Sigmoid colon (tissue), 7 donors: ENCODE data around the gene TRIM44. TPM values are rescaled to one million over a fixed set of nuclear protein-coding genes. Genes with fewer than 3 reads are reported as not detected.

Experiments used
- DNase-seq: peaks from one replicate; pipeline ENCODE4 v3.0.0-alpha.2; 2019
- H3K27ac ChIP-seq, 4 donors: fragments of 200-600 bp; sonication (generic); one replicate each; pipeline ENCODE4 v1.5.1; 2016 to 2019; ENCODE audit warnings: mild to moderate bottlenecking in 1 of 4
- H3K27me3 ChIP-seq, 3 donors: fragments of 200-600 bp; sonication (generic); one replicate each; pipeline ENCODE4 v1.5.1; 2019; ENCODE audit warnings: mild to moderate bottlenecking in 1 of 3
- H3K36me3 ChIP-seq, 4 donors: fragments of 200-600 bp; sonication (generic); one replicate each; pipeline ENCODE4 v1.5.1; 2016 to 2019
- H3K4me1 ChIP-seq, 4 donors: fragments of 200-600 bp; sonication (generic); one replicate each; pipeline ENCODE4 v1.5.1; 2017 to 2019
- H3K4me3 ChIP-seq, 4 donors: fragments of 200-600 bp; sonication (generic); one replicate each; pipeline ENCODE4 v1.5.1; 2017 to 2019; ENCODE audit warnings: mild to moderate bottlenecking in 2 of 4, moderate library complexity in 1 of 4
- H3K9me3 ChIP-seq, 4 donors: fragments of 200-600 bp in 3 of 4; sonication (generic) in 3 of 4; one replicate each; pipeline versions ENCODE4 v1.5.1 to v1.6.1; 2013 to 2019
- CTCF ChIP-seq, 4 experiments: fragments of 450-650 bp in 3 of 4; fragments of 200-600 bp in 1 of 4; IDR thresholded peaks; one replicate each; pipeline ENCODE4 v1.5.1; 2016 to 2019; ENCODE audit warnings: antibody characterized with exemption in 4 of 4, mild to moderate bottlenecking in 3 of 4, moderate library complexity in 2 of 4
- EP300 ChIP-seq, 4 donors: sonication (generic); formaldehyde crosslinking; IDR thresholded peaks; one replicate each; pipeline ENCODE4 v1.6.1; 2017; ENCODE audit warnings: antibody characterized with exemption in 4 of 4
- POLR2A ChIP-seq, 2 donors: fragments of 450-650 bp; IDR thresholded peaks; one replicate each; pipeline ENCODE4 v1.6.1; 2016; ENCODE audit warnings: antibody characterized with exemption in 2 of 2, mild to moderate bottlenecking in 2 of 2, moderate library complexity in 2 of 2
- POLR2AphosphoS5 ChIP-seq, 4 donors: sonication (generic); formaldehyde crosslinking; IDR thresholded peaks; one replicate each; pipeline ENCODE4 v1.6.1; 2017; ENCODE audit warnings: antibody characterized with exemption in 4 of 4
- WGBS, 2 donors: extraction: QIAGEN DNeasy Blood & Tissue Kit; methylation state at CpG; one replicate each; pipeline ENCODE4 v1.1.7; 2013; 5-methylcytosine and 5-hydroxymethylcytosine counted together
- intact Hi-C: fragments of 100-400 bp; cut with DNase I; formaldehyde crosslinking; loops from one replicate; pipeline ENCODE4 v1.15.1; 2023
- polyA plus RNA-seq, 3 donors: library from polyadenylated mRNA; stranded (reverse); fragments of 200-250 nt; gene quantifications; one replicate each; pipeline ENCODE4 v1.2.3, GENCODE V29; 2013
- total RNA-seq, 4 donors: library from RNA; depleted of rRNA; stranded (reverse); fragments of >200 nt; gene quantifications; one replicate each; pipeline ENCODE4 v1.1.0, GENCODE V29; 2016
- donor health status: healthy with polysubstance abuse.
- donor health status: Bipolar disorder and iron deficiency.
- donor health status: healthy.

Gene TRIM44, protein sequence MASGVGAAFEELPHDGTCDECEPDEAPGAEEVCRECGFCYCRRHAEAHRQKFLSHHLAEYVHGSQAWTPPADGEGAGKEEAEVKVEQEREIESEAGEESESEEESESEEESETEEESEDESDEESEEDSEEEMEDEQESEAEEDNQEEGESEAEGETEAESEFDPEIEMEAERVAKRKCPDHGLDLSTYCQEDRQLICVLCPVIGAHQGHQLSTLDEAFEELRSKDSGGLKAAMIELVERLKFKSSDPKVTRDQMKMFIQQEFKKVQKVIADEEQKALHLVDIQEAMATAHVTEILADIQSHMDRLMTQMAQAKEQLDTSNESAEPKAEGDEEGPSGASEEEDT
- total RNA-seq (10 to 100 TPM; 23.0 to 97.2 (median 37.8) TPM), polyA plus RNA-seq (10 to 100 TPM in 1 of 3 donors, 1 to 10 TPM in 2; 8.4 to 18.0 (median 8.6) TPM)

- TF ChIP-seq CTCF (IDR thresholded peaks at IDR 0.05), result no peak
- TF ChIP-seq POLR2AphosphoS5 (IDR thresholded peaks at IDR 0.05), result peak; percentile 51 to 76 (median 58)
- Histone ChIP-seq H3K4me3 (peak within 1 kb of the TSS; percentile 50 to 81 (median 72)), H3K36me3 (no peaks in the 10 kb centered on the region), H3K27me3 (no peaks in the 10 kb centered on the region), H3K27ac (peak within 1 kb of the TSS; percentile 84 to 98 (median 91)), H3K9me3 (peaks cover 0 to 12% (median 0%) of the 10 kb centered on the region in 4 donors), H3K4me1 (peaks cover 0 to 27% (median 20%) of the 10 kb centered on the region in 4 donors)
- intact Hi-C loops, result loop anchor here (1.0 to 10.0 kb wide), 3 partner anchors 44 to 624 kb away; partner anchors contain the start of genes COMMD9 and LDLRAD3
- peak; percentile 91 for DNase-seq
- 3 to 5% methylated on average over 82 of the region's 82 CpGs for WGBS, 2 donors
Measured at GRCh38 chr11:35662649-35663407, at the start of gene TRIM44. TSS of gene TRIM44 (plus strand) at chr11:35662775. CDS start at chr11:35663112, 337 bp downstream.

- WGBS, 2 donors, result 50 to 72% methylated on average over 1 of the region's 1 CpG
- Histone ChIP-seq H3K27ac (no peak overlapping the region), H3K27me3 (peaks cover 2 to 12% (median 10%) of the 10 kb centered on the region in 3 donors), H3K9me3 (no peaks in the 10 kb centered on the region), H3K4me1 (peaks cover 0 to 24% (median 18%) of the 10 kb centered on the region in 4 donors), H3K36me3 (no peaks in the 10 kb centered on the region), H3K4me3 (no peak overlapping the region)
- TF ChIP-seq POLR2AphosphoS5 (IDR thresholded peaks at IDR 0.05) (no peak), POLR2A (IDR thresholded peaks at IDR 0.05) (no peak), CTCF (IDR thresholded peaks at IDR 0.05) (no peak), EP300 (IDR thresholded peaks at IDR 0.05) (no peak)
- DNase-seq, result no peak
- intact Hi-C loops, result loop anchor here (5.0 kb wide), 2 partner anchors 207 to 877 kb away; no protein-coding TSS in a partner anchor
Measured at GRCh38 chr11:35614939-35615569, 47.5 kb upstream of the TRIM44 start.

GRCh38 chr11:35615921-35616900 lies 46.4 kb upstream of the TRIM44 start:
- 11 to 26% methylated on average over 8 of the region's 8 CpGs for WGBS, 2 donors

More at GRCh38 chr11:35615921-35616900, 46.4 kb upstream of the TRIM44 start:
- peaks cover 0 to 27% (median 22%) of the 10 kb centered on the region in 4 donors for H3K4me1 ChIP-seq
- no peaks in the 10 kb centered on the region for H3K9me3 ChIP-seq
- no peaks in the 10 kb centered on the region for H3K36me3 ChIP-seq
- H3K27ac ChIP-seq, result no peak overlapping the region
- H3K4me3 ChIP-seq, result no peak overlapping the region
- no peak for DNase-seq
- peak in 3 of 4 experiments; percentile 63 to 75 (median 72) for TF ChIP-seq CTCF (IDR thresholded peaks at IDR 0.05)
- no peak for TF ChIP-seq POLR2AphosphoS5 (IDR thresholded peaks at IDR 0.05)
- TF ChIP-seq EP300 (IDR thresholded peaks at IDR 0.05), result no peak
- no peak for TF ChIP-seq POLR2A (IDR thresholded peaks at IDR 0.05)
- intact Hi-C loops, result loop anchor here (2.0 to 5.0 kb wide), 4 partner anchors 206 to 876 kb away; no protein-coding TSS in a partner anchor
- H3K27me3 ChIP-seq, result peaks cover 6 to 22% (median 15%) of the 10 kb centered on the region in 3 donors
